Fibroblast of peridontal ligament (primary cell): ENCODE data around the gene TRMU.
A peak's percentile ranks its signal among the peaks of the same experiment; 100 is the strongest.

ENCODE experiments used
- DNase-seq: peaks from one replicate; pipeline ENCODE4 v3.0.0-alpha.2; 2010; ENCODE audit errors: extremely low read depth

Gene TRMU, protein sequence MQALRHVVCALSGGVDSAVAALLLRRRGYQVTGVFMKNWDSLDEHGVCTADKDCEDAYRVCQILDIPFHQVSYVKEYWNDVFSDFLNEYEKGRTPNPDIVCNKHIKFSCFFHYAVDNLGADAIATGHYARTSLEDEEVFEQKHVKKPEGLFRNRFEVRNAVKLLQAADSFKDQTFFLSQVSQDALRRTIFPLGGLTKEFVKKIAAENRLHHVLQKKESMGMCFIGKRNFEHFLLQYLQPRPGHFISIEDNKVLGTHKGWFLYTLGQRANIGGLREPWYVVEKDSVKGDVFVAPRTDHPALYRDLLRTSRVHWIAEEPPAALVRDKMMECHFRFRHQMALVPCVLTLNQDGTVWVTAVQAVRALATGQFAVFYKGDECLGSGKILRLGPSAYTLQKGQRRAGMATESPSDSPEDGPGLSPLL

DNA sequence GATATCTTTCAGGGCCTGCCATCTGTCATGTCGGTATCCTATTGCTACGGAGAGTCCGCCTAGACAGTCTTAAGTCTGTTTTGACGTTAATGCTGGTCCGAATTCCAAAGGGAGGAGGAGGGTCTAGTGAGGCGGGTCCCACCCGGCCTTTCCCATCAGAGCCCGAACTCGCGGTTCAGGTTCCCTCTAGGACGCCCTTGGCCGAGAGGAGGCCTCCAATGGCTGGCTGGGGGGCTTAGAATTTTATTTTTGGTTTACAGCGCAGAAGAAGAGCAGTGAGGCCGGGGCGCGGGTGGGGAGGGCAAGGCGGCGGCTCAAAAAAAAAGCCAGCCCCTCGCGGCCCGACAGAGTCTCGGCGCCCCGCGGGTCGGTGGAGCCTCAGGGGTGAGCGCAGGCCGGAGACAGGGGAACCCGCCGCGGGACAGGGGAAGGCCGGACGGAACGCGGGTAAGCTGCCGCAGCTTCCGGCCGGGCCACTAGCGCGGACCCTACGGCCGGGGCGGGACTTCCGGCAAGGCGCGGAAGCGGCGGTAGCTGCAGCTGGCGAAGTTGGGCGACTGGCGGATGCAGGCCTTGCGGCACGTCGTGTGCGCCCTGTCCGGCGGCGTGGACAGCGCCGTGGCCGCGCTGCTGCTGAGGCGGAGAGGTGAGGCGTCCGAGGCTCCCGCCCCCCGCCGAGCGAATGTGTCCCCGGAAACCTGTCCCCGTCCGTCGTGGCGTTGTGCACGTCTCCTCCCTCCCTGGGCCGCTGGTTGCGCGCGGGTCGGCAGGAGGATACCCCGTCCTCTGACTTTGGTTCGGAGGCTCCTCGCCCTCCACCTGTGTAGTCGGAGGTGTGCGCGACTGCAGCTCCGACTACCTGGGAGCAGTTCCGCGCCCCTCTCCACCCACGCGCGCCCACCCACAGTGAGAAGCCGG, at the start of gene TRMU:
TSS of gene TRMU (plus strand) at position 514 of the 918 bp plus-strand sequence. CDS start at position 565, 51 bp downstream.
- DNase-seq = peak; percentile 77

DNA sequence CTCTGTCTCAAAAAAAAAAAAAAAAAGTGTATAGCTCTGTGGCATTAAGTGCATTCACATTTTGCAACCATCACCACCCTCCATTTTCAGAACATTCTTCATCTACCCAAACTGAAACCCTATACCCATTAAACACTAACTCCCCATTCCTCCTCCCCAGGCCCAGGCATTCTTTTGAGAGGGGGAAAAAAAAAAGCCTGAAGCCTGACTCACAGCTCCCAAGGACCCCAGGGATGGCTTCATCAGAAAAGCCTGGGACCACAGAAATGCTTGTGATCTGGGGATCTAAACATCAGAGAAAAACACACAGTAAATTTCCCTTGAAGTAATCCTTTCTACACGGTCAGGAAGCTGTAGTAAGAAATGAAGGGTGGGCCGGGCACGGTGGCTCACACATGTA, 49.5 kb upstream of the TRMU start:
- DNase-seq = peak; percentile 91

DNA sequence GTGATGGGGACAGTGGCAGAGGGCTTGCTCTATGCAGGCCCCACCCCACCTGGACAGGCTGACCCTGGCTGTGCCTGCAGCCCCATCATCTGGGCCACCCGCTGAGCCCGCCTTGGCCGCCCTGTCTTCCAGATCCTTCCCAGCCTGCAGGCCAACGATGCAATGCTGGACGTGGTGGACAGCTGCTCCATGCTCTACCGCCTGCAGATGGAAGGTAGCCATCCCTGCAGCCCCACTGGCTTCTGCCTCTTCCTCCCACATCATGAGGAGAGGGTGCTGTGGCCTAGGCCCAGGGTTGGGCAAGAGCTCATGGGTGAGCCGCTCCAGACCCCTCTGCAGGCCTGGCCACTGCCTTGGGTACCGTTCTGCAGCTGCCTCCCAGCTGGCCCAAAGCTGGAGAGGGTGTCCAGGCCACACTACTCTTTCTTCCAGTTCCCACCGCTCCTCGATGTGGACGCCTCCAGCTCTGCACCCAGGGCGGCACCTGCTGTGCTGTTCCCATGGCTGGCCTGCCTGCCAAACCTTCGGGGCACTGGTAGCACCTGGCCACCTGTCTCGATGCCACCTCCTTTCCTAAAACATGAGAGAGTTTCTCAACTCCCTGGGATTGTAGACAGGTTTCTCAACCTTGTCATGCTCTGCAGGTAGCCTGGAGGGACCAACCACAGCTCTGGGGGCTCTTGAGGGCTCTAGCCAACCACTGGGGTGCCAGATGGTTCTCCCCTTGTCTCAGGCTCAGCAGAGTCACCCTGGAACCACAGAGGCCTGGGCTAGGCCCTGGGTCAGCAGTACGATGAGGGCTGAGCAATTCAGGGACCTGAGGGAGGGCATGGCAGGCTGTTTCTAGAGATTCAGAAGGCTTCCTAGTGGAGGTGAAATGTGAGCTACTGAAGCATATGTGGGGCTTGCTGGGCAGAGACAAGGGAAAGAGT, 48.3 kb upstream of the TRMU start:
- DNase-seq = no peak

DNA sequence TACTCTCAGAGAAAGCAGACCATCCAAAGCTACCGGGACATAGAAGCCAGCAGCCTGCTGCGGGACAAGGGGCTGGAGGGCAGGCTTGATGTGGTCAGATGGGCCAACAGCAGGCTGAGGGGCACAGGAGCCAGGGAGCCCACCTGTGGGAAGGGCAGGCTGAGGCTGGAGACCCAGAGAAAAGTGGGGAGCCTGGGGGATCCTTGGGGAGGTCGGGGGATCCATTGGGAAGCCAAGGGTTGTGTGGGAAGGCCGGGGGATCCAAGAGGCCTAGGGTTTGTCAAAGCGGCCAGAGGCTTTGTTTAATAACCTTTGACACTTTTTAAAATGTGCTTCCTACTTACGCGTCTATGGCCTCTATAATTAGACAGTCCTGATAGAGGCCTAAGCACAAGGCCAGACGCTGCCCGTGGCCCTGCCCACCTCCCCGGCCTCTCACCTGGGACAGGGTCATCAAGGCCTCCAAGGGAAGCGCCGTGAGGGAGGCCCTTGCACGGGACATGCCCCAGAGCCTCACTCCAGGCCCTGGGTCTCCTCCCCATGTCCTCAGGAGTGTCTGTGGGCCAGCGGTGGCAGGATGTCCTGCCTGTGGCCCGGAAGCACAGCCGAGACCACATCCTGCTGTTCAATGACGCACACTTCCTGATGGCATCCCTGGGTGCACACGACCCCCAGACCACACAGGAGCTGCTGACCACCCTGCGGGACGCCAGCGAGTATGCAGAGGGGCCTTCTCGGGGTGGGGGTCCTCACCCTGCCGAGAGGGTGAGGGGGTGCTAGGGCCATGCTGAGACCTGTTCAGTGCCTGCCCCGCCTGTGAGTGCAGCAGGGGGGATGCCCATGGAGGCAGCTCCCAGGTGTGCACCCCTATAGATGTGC, 47.4 kb upstream of the TRMU start:
- DNase-seq = no peak

DNA sequence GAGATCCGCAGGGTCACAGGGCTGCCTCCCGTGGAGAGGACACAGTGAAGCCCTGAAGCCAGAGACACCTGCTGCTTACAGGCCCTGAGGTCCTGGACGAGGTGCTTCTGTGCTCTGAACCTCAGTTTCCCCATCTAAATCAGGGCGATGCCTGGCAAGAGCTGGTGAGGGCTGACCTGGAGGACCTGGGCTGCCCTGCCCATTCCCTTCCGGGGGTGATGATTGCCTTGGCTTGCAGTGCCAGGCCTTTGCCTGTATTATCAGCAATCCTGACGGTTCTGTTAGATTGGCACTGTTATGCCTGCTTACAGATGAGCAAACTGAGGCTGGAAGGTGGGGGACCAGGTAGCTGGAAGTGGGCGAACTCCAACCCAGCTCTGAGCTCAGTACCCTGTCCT, 46.7 kb upstream of the TRMU start:
- DNase-seq = no peak

DNA sequence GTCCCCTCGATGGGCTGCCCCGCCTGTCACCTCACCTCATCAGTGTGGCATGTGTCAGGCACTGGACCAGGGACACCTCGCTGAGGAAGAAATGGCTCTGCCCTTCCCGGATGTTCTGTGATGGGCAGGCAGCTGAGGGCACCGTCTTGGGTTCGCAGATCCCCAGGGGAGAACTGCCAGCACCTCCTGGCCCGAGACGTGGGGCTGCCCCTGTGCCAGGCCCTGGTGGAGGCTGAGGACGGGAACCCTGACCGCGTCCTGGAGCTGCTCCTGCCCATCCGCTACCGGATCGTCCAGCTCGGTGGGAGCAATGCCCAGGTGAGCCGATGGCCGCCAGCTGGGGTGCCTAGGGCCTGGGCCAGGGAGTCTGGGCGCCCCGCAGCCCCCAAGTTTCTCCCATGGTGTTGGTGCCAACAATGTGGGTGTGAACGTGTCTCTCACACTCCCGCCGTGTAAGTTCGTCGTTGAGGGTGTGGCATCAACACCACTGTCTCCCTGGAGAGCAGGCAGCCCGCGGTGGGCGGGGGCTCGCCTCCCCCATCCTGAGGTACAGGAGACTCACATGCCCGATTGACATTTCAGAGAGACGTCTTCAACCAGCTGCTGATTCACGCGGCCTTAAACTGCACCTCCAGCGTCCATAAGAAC, 46.1 kb upstream of the TRMU start:
- DNase-seq = no peak

DNA sequence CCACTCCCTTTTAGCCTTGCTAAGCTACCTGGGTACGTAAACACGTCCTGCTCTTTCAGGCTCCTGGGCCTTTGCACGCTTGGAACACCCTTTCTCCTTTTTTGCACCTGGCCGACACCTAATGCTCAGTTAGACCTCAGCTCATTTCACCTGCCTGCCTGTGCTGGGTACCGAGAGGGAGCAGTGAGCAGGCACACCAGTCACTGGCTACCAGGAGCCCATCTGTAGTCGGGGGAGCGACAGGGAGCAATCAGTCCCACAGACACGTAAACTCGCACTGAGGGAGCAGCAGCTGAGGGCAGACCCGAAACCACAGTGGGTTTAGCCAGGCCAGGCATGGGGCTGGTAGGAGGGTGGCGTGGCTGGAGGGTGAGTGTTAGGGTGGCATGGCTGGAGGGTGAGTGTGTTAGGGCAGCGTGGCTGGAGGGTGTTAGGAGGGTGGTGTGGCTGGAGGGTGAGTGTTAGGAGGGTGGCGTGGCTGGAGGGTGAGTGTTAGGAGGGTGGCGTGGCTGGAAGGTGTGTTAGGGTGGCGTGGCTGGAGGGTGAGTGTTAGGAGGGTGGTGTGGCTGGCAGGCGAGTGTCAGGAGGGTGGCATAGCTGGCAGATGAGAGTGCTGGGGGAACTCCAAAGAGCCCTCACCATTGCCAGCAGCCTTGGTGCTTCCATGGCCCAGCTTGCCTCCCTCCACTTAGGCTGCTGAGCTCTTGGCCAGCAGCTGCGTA, 45.2 kb upstream of the TRMU start:
- no peak for DNase-seq

DNA sequence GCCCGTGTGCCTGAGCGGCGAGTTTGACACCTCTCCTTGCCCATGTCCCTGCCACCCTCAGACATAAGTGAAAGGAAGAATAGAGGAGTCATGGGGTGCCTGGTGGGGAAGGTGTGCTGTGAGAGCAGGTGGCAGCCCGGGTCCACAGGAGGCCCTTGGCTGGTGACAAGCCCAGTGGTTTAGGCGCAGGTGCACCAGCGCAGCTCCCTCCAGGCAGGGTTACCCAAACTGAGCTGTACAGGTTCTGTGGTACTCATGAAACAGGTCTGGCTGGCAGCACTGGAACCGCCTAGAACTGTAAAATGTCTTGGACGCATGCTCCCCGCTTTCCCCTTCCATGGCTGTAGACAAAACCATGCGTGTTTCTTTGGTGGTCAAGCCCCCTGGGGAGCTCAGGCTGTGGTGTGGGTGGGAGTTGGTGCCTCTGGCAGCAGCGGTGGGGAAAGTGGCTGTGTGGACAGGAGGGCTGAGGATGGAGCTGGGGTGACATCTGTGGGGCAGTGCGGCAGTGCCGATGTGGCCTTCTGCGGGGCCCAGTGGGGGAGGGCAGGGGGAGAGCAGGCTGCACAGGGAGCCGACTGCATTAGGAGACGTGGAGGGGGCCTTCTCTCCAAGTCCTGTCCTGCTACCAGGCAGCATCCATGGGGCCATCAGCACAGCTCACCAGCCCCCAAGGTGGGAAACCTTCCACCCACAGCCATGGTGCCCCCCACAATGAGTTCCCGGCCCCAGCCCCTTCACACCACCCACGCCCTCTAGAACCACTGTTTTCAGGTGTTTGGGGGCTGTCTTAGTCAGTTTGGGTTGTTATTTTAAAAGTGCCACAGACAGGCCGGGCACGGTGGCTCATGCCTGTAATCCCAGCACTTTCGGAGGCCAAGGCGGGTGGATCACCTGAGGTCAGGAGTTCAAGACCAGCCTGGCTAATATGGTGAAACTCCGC, 44.4 kb upstream of the TRMU start:
- DNase-seq = no peak

DNA sequence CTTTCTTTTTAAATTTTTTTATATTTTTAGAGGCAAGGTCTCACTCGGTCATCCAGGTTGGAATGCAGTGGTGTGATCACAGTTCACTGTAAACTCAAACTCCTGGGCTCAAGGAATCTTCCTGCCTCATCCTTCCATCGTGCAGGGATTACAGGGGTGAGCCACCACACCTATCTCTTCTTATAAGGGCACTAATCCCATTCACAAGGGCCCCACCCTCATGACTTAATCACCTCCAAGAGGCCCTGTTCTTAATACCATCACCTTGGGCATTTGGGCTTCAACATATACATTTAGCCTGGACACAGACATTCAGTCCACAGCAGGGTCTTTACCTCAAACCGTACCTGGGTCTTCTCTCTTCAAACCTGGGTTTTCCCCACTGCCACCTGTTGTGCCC, 43.3 kb upstream of the TRMU start:
- DNase-seq = no peak

DNA sequence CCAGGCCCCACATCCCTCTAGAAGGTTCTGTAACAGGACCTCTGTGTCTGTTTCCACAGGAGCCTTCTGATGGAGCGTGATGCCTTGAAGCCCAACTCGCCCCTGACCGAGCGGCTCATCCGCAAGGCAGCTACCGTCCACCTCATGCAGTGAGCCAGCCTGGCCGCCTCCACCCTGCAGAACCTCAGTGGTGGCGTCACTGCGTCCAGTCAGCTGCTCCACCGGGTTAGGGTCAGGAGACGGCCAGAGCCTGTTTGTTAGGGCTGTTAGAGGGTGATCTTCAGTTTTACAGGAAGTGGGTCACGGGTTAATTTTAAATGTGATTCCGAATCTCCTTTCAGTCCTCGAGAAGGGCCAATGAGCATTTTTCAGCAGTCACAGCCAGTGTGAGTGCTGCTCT, 42.8 kb upstream of the TRMU start:
- no peak for DNase-seq

DNA sequence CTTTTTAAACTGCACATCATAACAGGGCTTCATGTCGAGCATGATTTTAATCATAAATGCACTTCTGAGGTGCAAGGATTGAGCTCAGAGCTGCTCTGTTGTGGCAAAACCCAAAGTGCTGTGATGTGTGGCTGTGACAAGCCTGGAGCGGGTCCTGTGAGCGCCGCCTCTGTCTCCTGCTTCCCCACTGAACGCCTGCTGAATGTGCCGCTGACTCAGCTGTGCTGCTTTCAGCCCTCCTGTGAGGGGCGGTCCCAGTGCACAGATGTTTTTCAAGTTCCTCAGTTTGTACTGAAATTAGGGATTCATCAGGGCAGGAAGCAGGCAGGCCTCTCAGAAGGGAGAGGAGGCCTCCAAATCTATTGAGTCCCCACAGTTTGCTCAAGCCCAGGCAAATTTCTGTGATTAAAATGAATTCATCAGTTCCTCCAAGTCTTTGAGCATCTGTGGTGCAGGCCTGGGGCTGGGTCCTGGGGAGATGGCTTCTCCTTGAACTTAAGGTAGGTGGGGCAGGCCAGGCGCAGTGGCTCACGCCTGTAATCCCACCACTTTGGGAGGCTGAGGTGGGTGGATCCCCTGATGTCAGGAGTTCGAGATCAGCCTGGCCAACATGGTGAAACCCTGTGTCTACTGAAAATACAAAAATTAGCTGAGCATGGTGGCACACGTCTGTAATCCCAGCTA, 41.8 kb upstream of the TRMU start:
- DNase-seq = no peak

DNA sequence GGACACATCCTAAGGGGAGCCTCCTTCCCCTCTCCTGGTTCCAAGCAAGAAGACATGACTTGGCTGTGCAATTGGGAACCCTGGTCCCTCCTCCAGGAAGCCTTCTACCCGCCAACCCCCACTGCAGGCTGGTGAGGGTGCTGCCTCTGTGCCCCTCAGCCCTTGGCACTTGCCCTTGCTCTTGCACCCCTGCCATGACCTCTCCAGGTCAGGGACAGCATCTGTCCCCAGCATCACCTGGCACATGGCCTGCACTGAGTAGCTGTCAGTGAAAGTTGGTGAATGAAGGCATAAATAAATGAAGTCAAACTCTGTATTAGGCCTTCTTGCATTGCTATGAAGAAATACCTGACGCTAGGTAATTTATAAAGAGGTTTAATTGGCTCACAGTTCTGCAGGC, 40.7 kb upstream of the TRMU start:
- no peak for DNase-seq

DNA sequence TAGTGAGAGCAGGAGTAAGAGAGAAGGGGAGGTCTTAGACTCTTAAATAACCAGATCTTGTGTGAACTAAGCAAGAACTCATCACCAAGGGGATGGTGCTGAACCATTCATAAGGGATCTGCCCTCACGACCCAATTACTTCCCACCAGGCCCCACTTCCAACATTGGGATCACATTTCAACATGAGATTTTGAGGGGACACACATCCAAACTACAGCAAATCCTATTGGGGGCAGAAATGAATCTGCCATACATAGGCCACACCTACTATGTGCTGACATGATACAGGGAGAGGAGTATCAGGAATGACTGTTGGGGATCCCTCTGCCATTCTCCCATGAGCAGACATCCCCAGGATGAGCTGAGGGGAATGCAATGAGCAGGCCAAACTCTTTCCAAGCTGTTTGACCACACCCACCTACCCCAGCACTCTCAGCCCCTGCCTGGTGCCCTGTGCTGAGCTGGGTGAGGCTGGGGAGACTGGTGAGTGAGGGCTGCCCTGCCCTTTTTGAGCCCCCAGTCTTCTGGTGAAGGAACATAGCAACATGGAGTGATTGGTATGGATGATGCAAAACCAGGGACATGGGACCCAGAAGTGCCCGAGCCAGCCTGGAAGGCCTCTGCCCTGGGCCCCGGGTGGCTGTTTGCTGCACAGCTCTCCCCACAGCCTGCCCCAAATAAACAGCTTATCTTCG, 40.1 kb upstream of the TRMU start:
- DNase-seq = no peak

DNA sequence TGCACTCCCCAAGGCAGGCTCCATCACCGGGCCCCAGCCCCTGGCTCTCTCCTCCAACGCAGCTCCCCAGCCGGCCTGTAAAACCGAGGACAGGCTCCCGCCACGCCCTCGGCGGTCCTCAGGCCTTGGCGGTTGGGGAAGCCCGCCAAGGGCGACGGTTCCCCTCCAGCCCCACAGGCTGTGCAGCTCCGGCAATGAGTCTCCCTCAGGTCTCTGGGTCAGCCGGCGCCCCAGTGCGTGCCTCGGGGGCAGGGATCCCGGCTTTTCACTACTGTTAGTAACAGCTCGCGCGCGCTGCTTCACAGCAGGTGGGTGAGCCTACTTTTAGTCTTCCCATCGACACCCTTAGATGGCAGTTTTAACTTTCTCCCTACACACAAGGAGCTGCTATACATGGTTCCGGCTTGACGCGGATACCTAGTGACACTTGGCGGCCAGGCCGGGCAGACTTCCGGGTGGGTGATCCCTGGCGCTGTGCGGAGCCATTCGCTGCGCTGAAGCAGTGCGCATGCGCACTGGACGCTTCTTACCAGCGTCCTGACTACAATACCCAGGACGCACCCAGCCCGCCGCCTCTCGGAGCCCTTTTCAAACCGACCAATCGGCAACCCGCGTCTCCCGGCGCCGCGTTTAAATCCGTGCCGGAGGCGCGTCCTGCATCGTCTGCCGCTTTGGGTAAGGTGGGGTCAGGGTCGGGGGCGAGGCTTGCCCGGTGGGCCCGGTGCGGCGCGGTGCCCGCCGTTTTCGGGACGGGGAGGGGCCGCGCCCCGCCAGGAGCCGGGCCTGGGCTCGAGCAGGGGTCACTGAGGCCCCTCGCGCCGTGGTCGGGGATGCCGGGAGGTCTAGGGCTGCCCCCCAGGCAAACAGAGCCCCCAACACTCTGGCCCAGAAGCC, 39.0 kb upstream of the TRMU start, which contains the start of gene GTSE1:
TSS of gene GTSE1 (plus strand) at position 614 of the 894 bp plus-strand sequence. CDS start 531 bp downstream, outside the sequence.
- DNase-seq = peak; percentile 95

DNA sequence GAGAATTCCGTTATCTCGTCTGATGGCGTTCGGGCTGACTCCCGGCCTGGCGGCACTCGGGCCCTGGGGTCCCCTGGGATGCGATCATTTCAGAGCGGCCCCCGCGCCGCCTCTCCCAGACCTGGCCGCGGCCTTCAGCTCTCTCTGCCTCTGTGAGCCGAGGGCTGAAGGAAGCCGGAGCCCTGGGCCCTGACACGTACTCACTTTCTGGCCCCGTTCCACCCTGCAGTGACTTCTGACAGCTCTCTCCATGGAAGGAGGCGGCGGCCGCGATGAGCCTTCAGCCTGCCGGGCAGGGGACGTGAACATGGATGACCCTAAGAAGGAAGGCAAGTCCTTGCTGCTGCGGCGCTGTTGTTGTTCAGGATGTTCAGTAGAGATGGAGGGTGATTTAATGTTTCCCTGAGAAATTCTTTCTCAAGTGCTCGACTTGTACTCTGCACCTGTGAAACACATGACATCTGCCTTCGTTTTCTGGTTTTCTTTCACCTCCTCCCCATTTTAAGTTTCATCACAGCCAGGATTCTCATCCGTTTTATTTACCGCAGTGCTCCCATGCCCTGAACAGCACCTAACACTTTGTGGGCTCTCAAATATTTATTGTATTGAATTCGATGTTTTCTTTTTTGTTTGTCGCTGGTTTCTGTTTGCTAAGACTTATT, 38.2 kb upstream of the TRMU start:
- DNase-seq = no peak
